ENCODE results near the gene CCDC85A. TPM values are rescaled to one million over a fixed set of nuclear protein-coding genes. Genes with fewer than 3 reads are reported as not detected.

Gene CCDC85A
- total RNA-seq, 1 donor from 2014 or later: 0.70 TPM

DNA sequence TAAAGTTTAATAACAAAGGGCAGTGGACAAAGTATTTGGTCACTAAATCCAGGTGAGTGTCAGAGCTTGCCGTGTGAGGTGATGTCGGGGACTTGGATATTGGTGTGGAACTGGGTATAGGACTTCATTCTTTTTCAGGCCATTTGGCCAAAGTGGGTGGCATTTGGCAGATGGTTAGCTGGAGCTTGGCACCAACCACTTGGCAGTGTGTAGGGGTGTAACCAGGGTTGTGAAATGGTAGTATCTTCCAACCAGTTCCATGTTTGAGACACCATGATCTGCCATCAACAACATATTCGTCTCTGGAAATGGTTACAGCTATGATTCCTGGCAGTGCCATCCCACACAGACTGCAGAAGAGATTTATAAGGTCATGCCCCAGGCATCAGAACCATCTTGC is 113.9 kb downstream of the CCDC85A start:
- peaks cover 6% of the 10 kb centered on the region for H3K27me3 Mint-ChIP-seq (ENCODE audit: low read depth)
- DNase-seq (ENCODE audit: low spot score): no peak
- TF ChIP-seq, protein P1, sequence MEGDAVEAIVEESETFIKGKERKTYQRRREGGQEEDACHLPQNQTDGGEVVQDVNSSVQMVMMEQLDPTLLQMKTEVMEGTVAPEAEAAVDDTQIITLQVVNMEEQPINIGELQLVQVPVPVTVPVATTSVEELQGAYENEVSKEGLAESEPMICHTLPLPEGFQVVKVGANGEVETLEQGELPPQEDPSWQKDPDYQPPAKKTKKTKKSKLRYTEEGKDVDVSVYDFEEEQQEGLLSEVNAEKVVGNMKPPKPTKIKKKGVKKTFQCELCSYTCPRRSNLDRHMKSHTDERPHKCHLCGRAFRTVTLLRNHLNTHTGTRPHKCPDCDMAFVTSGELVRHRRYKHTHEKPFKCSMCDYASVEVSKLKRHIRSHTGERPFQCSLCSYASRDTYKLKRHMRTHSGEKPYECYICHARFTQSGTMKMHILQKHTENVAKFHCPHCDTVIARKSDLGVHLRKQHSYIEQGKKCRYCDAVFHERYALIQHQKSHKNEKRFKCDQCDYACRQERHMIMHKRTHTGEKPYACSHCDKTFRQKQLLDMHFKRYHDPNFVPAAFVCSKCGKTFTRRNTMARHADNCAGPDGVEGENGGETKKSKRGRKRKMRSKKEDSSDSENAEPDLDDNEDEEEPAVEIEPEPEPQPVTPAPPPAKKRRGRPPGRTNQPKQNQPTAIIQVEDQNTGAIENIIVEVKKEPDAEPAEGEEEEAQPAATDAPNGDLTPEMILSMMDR (IDR thresholded peaks at IDR 0.05): no peak
- no peak overlapping the region for H3K4me3 Mint-ChIP-seq (ENCODE audit: unreplicated experiment)
- peaks cover 3% of the 10 kb centered on the region for H3K4me1 Mint-ChIP-seq (ENCODE audit: low read depth)
- no peaks in the 10 kb centered on the region for H3K9me3 Mint-ChIP-seq (ENCODE audit: low read depth)
- H3K36me3 Mint-ChIP-seq (ENCODE audit: low read depth): no peaks in the 10 kb centered on the region
- no peak overlapping the region for H3K27ac Mint-ChIP-seq (ENCODE audit: unreplicated experiment)

DNA sequence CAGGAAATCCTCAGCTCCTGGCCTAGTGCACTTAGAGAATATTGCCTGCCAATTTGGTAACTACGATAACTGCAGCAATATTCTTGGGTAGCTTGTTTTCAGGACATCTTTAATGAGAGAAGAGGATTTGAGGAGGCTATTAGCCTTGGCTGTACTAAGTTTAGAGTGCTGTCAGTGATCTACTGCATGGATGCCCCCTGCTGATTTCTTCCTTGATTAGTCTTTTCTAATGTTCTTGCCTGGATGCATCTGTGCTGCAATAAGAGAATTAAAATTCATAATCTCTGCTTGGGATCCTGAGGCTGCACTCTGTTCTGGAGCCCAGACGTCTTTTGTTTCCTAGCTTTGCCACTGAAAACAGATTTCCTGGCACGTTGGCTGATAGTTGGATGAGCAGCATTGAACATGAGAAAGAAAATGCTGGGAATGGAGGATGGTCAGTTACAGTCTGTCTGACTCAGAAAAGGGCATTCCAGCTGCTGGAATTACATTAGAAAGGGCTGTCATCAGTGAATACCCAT is 115.4 kb downstream of the CCDC85A start:
- TF ChIP-seq, protein P1 (IDR thresholded peaks at IDR 0.05): no peak
- Mint-ChIP-seq H3K4me3 (ENCODE audit: unreplicated experiment) (no peak overlapping the region), H3K27ac (ENCODE audit: unreplicated experiment) (no peak overlapping the region), H3K4me1 (ENCODE audit: low read depth) (peaks cover 3% of the 10 kb centered on the region), H3K9me3 (ENCODE audit: low read depth) (no peaks in the 10 kb centered on the region), H3K36me3 (ENCODE audit: low read depth) (no peaks in the 10 kb centered on the region), H3K27me3 (ENCODE audit: low read depth) (peaks cover 4% of the 10 kb centered on the region)
- DNase-seq (ENCODE audit: low spot score): no peak

DNA sequence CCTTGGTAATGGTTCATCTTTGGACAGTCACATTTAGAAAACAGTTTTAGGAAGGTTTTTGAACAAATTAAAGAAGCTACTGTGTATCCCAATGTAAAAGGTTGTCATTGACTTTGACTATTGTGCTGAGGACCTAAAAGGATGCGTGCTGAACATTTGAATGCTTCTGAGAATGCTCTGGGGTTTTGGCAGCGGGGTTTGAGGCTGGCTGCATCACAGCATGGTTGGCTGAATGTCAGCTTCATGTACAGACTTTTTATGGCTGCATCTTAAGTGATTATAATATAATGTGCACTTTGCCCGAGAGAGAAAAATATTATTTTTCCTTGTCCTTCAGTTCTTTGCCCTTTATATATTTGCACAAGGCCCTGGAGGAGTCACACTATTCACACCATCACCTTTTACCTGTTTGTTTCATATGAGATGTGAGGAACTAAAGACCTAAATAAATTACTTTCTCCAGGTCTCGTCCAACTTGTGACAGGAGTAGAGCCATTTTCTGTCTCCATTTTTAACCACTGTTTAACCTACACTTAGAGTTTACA is 125.9 kb downstream of the CCDC85A start:
- Mint-ChIP-seq H3K9me3 (ENCODE audit: low read depth) (no peaks in the 10 kb centered on the region), H3K36me3 (ENCODE audit: low read depth) (no peaks in the 10 kb centered on the region), H3K4me1 (ENCODE audit: low read depth) (no peaks in the 10 kb centered on the region), H3K27ac (ENCODE audit: unreplicated experiment) (no peak overlapping the region), H3K4me3 (ENCODE audit: unreplicated experiment) (no peak overlapping the region), H3K27me3 (ENCODE audit: low read depth) (no peaks in the 10 kb centered on the region)
- no peak for DNase-seq (ENCODE audit: low spot score)
- TF ChIP-seq, protein P1 (IDR thresholded peaks at IDR 0.05): no peak

DNA sequence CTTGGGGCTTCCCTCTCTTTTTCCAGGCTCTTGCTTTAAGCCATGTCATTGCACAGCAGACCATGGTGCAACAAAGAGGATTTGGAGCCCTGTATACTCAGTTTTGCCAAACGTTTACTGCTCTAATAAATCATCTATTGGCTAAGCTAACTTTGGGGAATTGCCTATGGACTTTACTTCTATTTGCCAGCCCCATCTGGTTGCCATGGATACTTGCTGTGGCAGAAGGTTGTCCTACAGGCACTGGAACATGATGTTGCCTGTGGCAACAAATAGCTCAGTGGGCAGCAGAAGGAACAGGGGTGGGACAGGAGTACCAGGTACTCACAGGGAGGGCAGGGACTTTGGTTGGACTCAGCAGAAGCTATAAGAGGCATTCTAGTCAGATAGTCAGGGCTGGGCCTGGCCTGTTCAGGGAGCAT is 129.7 kb downstream of the CCDC85A start:
- Mint-ChIP-seq H3K36me3 (ENCODE audit: low read depth) (no peaks in the 10 kb centered on the region), H3K9me3 (ENCODE audit: low read depth) (no peaks in the 10 kb centered on the region), H3K27me3 (ENCODE audit: low read depth) (peaks cover 2% of the 10 kb centered on the region), H3K27ac (ENCODE audit: unreplicated experiment) (no peak overlapping the region), H3K4me1 (ENCODE audit: low read depth) (no peaks in the 10 kb centered on the region), H3K4me3 (ENCODE audit: unreplicated experiment) (no peak overlapping the region)
- TF ChIP-seq, protein P1 (IDR thresholded peaks at IDR 0.05): no peak
- DNase-seq (ENCODE audit: low spot score): no peak

DNA sequence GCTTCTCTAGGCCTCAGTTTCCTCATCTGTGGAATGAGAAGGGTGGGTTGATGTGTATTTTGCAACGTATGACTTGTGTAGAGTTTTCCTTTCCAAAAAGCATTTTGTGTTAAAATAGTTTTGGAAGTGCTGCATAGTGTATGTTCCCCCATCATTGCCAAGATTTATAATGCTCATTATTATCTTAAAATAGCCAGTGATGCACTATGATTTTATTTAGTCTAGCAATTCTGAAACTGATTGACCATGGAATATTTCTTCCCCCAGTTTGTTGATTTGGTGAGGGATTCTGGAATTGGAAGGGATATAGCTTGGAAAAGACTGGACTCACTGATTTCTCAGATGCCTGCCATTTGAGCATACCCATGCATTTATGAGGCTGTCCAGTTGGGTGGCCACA is 130.6 kb downstream of the CCDC85A start:
- Mint-ChIP-seq H3K27me3 (ENCODE audit: low read depth) (peaks cover 2% of the 10 kb centered on the region), H3K9me3 (ENCODE audit: low read depth) (no peaks in the 10 kb centered on the region), H3K27ac (ENCODE audit: unreplicated experiment) (no peak overlapping the region), H3K4me3 (ENCODE audit: unreplicated experiment) (no peak overlapping the region), H3K4me1 (ENCODE audit: low read depth) (no peaks in the 10 kb centered on the region), H3K36me3 (ENCODE audit: low read depth) (no peaks in the 10 kb centered on the region)
- DNase-seq (ENCODE audit: low spot score): no peak
- TF ChIP-seq, protein P1 (IDR thresholded peaks at IDR 0.05): no peak

Data from chondrocyte (in vitro differentiated cells).